Activated CD8-positive, alpha-beta memory T cell treated with anti-CD3 and anti-CD28 coated beads, Interleukin-2, amount 50 U/mL, for 24 hours (primary cell): ENCODE results near the gene FIZ1.
A peak's percentile ranks its signal among the peaks of the same experiment; 100 is the strongest.
"Not testable (repeated sequence)": the region's sequence is repeated elsewhere in the genome, so short reads cannot be mapped to it uniquely, and the experiment has no call there.

Source experiments
- DNase-seq: peaks from one replicate; pipeline ENCODE4 v3.0.0-alpha.2; 2020; ENCODE audit errors: extremely low read depth

The FIZ1 gene

DNA sequence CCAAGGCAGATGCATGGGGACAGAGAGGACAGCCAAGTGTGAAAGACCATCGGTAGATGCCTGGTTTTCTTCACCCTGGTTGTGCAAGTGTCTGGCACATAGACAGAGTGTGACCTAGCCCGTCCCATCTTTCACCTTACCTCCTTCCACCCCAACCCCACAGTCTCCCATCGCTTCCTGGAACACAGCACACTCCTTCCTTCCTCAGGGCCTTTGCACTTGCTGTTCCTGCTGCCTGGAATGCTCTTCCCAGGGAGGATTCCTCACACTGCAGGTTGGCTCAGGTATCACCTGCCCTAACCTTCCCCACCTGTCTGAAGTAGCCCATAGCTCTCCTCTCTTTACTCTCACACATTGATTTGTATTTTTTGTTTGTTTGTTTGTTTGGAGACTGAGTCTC lies 3.0 kb downstream of the FIZ1 start:
- DNase-seq = no peak

DNA sequence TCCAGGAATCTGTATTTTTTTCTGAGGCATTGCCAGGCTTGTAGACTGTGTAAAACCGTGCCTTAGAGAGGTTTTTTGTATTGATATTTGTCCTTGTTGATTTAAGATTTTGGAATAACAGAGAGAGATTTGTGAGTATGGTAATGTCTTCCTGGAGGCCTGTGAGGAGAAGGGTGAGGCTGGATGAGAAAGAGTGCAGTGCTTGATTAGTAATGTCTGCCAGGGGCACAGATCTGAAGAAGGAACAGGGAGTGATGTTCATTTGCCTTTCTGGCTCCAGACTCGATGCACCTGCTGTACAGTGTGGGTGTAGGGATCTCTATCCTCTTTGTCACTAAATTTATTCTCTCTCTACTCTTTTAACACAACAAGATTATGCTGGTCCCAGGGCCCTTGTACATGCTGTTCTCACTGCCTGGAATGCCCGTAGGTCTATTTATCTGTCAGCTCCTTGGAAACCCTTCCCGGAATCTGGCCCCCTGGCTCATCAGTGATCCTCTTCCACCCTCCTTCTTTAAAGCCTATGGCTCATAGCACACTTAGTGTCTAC lies 4.2 kb downstream of the FIZ1 start:
- DNase-seq = no peak

DNA sequence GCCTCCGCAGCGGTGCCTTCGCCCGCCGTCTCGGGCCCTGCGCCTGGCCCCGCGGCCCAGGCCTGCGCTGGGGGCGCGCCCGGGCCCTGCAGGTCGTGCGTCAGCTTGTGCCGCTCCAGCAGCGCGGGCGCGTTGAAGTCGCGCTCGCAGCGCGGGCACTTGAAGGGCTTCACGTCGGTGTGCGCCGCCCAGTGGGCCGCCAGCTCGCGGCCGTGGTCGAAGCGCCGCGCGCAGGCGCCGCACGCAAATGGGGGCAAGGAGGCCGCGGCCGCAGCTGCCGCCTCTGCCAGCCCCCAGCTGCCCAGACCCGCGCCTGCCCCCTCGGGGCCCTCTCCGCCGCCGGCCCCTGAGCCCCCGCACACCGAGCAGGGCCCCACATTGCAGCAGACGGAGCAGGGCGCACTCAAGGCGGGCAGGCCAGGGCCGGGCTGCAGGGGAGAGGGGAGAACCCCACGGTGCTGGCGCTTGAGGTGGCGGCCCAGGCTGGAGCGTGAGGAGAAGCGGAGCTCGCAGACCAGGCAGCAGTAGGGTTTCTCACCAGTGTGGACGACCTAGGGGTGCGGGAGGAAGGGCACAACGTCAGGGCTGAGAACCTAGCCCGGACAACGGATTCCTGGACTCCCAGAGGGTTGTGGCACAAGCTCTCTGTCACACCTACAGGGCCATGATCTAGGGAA lies 6.1 kb downstream of the FIZ1 start:
- no peak for DNase-seq

DNA sequence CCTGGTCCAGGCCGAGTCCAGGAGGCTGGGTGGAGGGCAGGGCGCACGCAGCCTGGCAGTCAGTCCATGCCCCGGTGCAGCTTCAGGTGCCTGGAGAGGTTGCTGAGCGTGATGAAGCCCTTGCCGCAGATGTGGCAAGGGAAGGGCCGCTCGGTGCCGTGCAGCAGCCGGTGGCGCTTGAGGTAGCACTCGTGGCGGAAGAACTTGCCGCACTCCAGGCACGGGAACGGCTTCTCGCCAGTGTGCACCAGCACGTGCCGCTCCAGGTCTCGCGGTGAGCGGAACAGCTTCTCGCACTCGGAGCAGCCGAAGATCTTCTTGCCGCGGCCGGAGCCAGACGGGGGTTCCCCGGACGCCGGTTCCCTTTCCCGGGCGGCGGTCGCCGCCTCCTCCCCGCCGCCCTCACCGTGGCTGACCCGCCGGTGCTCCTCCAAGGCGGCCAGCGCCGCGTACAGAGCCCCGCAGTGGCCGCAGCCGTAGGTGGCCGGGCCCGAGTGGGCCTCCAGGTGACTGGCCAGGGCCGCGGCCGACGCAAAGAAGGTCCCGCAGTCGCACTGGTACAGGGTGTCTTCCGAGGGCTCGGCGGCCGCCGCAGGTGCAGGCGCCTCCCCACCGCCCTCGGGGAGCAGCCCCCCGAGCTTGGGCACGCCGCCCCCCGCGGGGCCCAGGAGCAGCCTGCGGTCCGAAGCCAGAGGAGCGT lies 6.8 kb downstream of the FIZ1 start:
- DNase-seq = no peak

DNA sequence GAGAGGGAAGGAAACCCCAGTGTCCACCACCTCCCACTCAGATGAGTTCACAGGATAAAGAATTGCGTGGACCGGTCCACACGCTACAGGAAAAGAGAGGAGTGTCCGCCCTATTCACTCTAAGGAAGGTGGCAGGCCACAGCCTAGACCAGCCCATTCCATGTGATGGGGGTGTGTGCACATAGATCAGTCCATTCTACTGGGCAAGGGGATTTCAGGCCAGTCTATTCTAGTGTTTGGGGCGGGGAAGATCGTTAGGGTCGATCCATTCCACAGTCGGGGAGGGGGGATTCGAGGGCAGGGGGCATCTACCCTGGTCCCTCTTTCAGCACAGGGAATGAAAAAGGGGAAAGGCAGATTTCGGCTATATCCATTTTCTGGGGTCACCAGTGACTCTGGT lies 7.8 kb downstream of the FIZ1 start:
- DNase-seq = no peak

DNA sequence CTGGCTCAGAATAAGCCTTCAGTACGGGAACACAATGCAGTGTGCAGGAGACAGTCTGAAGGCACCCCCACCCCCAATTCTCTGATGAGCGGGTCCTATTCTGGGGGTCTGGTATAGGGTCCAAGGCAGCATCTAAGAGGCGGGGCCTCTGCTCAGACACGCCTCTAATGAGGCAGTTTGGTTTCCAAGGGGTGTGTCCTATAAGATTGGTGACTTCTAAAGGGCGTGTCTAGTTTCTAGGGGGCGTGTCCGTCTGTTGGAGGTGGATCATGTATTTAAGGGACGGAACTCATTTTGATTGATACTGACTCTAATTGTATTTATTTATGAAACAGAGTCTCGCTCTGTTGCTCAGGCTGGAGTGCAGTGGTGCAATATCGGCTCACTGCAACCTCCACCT lies 8.7 kb downstream of the FIZ1 start:
- DNase-seq = no peak

DNA sequence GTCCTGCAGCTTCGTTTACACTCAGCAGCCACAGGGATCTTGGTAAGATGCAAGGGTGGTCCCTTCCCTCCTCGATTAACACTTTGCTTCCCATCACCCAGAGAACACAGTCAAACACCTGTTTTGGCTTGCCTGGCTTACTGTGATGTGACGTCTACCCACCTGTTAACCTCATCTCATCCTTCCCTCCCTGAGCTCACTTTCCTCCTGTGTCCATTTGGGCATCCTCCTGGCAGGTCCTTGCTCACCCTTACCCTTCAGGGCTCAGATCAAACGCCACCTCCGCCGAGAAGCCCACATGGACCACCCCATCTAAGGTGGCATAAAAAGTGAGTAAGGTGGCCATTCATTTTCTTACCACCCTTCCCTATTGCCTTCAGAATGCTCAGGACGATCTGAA lies 9.2 kb downstream of the FIZ1 start:
- DNase-seq = no peak

DNA sequence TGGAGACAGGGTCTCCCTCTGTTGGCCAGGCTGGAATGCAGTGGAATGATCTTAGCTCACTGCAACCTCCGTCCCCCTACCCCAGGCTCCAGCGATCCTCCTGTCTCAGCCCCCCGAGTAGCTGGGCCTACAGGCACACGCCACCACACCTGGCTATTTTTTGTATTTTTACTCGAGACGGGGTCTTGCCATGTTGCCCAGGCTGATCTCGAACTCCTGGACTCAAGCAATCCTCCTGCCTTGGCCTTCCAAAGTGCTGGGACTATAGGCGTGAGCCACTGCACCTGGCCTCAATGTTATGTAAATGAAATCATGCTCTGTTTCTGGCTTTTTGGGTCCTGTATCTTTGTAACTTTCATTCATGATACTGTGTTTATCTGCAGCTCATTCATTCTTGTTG lies 10.6 kb downstream of the FIZ1 start:
- no peak for DNase-seq

DNA sequence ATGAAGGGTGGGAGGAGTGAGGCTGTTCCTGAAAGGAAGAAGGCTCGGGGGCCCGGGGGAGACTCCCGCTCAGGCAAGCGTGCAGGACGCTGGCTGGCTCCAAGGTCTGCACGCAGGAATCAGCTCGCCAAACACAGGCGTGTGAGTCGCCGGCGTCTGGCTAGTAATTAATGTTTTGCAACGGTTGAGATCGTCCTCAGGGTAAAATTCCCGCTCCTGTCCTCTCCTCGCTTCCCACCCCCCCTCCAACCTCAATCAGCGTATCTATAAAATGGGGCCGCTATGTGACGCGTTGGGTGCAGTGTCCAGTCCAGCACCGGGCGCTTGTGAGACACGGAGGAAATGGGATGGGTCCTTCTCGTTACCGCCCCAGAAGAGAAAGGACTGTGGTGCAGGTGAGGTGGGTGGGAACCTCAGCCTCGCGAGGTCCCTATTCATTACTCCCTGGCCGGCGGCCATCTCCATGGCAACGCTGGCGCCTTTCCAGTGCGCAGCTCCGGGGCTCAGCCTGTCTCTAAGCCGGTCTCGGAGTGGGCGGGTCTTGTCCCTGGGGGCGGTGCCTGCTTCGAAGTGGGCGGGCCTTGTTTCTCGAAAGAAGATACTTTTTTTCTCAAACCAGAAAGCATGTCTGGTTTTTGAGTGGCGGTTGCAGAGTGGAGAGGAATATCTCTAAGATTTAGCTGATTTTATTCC lies 12.2 kb downstream of the FIZ1 start:
- DNase-seq = peak; percentile 88

DNA sequence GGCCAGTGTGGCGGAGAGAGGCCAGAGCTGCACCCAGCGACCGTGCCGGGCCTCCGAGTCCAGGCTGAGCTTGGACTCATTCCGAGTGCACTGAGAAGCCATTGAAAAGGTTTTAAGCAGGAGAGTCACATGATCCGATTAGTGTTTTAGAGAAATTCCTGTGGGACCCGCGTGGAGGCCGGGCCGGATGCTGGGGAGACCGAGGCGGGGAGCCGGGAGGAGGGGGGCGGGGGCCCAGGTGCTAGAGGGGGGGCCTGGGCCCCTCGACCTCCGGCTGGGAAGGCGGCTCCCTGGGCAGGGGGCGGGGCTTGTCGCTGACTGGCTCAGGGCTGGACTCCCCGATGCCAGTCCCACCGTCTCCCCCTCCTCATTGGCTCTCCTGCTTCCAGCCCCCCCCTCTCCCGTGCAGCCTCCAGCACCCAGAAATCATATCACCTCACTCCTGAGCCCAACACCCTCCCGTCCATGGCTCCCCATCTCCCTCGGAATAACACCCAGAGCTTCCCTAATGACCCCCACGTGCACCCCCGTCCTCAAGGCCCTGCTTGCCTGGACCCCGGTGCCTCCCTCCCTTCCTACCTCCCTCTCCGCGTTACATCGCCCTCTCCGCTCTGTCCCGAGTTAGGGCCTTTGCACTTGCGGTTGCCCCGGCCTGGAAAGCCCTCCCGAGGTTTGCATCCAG lies 13.5 kb downstream of the FIZ1 start:
- no peak for DNase-seq

DNA sequence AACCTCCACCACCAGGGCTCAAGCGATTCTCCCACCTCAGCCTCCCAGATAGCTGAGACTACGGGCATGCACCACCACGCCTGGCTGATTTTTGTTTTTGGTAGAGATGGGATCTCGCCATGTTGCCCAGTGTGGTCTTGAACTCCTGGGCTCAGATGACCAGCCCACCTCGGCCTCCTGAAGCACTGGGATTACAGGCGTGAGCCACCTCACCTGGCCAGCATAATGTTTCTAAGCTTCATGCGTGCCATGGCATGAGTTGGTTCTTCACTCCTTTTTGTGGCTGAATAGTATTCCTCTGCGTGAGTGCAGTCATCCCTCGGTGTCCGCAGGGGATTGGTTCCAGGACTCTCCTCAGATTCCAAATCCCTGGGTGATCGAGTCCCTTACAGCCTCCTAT lies 14.4 kb downstream of the FIZ1 start:
- DNase-seq = no peak

DNA sequence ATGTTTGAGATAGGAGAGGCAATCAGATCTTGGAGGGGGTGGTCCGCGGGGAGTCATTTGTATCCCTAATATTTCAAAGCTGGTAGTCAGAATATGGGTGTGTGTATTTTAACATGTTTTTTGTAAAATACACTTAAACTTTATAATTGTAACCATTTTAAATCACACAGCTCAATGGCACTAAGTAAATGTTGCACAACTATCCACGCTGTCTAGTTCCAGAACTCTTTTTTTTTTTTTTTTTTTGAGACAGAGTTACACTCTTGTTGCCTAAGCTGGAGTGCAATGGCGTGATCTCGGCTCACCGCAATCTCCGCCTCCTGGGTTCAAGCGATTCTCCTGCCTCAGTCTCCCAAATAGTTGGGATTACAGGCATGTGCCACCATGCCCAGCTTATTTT lies 15.4 kb downstream of the FIZ1 start:
- DNase-seq = not testable (repeated sequence)

DNA sequence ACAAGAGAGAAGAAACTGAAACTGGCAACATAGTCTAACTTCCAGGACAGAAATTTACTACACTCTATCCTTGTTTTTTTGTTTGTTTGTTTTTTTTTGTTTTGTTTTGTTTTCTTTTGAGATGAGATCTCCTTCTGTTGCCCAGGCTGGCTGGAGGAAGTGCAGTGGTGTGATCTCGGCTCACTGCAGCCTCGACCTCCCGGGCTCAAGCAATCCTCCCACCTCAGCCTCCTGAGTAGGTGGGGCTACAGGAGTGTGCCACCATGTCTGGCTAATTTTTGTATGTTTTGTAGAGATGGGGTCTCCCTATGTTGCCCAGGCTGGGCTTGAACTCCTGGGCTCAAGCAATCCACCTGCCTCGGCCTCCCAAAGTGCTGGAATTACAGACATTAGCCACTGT lies 17.0 kb downstream of the FIZ1 start:
- DNase-seq = not testable (repeated sequence)

DNA sequence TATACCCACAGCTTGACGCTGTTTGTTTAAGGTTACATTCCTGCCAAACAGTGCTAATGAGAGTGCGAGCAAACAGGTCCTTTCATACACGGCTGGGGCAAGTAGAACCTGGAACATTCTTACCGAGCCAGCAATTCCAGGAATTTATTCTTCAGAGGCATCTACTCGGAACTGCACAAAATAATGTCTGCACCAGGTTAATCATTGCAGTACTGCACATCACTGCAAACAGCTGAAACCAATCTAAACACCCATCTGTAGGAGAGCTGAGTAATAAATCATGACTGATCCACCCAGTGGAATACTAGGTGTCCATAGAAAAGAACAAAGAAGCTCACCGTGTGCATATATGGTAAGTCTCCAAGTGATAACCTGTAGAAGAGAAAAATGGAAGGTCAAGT lies 17.5 kb downstream of the FIZ1 start:
- no peak for DNase-seq

DNA sequence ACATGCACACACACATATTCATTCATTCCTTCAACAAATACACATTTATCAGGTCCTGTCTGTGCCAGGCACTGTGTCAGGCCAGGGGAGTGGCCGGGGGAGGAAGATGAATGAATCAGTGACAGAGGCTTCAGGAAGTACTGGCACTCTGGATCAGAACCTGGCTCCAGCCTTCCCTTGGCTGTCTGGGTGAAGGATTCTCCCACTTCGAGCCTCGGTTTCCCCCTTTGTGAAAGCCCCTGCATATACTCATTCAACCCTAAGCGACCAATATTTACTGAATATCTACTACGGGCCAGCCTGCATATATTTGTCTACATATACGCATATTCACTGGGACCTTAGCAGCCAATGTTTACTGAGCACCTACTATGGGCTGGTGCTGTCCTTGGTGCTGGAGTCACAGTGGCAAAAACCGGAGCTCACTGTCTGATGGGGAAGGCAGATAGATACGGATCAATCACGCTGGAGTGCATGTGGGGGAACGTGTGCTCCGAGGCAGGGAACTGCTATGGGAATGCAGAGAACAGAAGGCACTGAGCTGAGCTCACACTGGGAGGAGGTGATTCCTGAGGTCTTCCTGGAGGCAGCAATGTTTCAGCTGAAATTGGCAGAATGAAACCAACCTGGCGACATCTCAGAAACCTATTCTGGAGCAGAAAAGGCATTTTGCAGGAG lies 18.0 kb downstream of the FIZ1 start:
- DNase-seq = no peak

DNA sequence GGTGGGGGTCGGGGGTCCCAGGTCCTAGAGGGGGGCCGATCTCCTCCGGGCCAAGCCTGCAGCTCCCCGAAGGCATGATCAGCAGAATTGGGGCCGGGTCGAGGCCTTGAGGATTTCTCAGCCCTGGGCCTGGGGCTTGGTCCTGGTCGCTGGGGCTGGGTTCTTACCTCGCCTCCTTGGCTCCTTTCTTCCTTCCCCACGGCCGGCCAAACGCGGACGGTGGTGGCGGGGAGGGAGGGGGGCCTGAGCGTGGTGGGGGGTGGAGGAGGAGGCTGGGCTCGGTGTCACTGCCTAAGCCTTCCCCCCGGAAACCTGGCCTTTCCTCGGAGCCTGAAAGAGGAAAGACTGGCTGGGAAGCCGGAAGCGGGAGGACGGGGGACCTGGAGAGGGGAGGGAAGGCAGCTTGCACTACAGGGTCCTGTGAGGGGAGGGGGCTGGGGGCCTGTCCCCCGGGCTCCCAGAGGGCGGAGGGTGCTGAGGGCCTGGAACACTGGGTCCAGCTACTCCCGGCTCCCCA lies 18.6 kb downstream of the FIZ1 start, which contains the start of gene ZNF579:
ZNF579 (minus strand) TSS at position 221 of the 517 bp plus-strand sequence. CDS start 1,209 bp downstream, outside the sequence.
- DNase-seq = peak; percentile 57

DNA sequence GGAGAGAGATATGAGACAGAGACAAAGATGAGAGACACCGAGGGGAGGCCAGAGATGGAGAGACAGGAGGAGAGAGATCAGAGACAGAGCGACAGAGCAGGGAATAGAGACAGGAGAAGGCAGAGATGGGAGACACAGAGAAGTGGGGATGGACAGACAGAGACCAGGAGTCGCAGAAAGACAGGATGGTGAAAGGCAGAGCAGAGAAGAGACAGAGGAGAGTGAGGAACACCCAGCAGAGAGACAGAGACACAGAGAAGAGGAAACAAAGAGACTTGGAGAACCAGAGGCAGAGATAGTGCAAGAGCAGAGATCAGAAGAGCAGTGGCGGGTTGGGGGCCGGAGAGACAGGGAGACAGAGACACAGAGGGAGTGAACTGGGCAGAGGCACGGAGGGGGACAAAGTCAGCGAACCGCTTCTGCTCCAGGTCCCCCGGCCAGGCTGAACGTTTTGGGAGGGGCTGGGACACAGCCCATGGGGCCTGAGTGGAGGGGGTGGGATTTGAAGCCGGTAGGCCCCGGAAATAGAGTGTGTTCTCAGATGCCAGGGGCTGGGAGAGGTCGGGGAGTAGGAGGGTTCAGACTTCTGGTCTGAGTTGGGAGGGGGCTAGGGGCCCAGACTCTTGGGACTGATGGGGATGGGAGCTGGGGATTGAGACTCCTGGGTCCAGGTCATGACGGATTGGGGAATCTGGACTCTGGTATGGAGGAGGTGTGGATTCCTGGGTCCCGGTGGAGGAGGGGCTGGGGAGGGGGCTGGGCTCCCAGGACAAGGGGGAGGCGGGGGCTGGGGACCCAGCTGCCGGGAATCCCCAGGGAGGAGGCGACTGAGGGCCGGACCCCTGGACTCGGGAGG lies 19.3 kb downstream of the FIZ1 start:
- DNase-seq = no peak

DNA sequence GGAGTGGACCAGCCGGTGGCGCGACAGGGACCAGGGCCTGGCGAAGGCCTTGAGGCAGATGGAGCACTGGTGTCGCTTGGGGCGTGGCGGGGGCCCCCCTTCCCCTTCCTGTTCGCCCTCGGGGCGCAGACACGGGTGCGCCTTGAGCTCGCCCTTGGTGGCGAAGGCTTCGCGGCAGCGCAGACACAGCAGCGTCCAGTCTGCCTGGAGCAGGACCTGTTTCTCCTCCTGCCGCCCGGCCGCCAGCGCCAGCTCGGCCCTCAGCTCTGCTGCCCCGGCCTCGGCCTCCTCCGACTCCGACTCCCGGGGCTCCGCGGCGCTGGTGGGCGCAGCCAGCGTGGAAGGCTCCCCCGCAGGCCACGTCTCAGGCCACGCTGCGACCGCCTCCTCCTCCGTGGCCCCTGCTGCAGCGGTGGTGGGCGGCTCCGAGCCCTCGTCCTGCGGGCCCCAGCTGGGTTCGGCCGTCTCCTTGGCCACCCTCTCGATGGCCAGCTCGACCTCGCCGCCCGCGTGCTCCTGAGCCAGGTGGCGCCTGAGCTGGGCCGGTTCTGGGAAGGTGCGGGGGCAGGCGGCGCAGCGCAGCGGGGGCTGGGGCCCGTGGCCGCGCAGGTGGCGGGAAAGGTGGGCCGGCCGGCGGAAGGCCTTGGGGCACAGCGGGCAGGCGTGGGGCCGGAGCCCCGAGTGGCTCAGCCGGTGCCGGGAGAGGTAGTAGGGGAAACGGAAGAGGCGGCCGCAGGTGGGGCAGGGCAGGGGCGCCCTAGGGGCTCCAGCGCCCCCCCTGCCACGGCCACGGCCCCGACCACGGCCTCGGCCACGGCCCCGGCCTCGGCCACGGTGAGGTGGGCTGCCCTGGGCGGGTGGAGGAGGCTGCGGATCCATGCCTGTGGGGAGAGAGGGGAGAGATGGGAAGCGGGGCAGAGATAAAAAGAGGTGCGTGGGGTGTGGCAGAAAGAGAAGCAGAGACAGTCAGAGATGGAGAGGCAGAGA lies 20.3 kb downstream of the FIZ1 start:
- DNase-seq = no peak
